HepG2 (cell line): ENCODE data around the gene ZNF367. TPM values are rescaled to one million over a fixed set of nuclear protein-coding genes. Genes with fewer than 3 reads are reported as not detected.

ENCODE experiments used
- ATAC-seq: fragments of 200-7000 bp; cut with Tn5 transposase; 3 replicates; pipeline ENCODE4 v1.9.1; 2020; ENCODE audit warnings: mild to moderate bottlenecking, moderate library complexity
- BruUV-seq: library from RNA; stranded (reverse); fragments of 400-500 nt; replicated peaks from 2 replicates; lab custom pipeline; 2021; lab: Mats Ljungman, UMichigan
- CTCF ChIA-PET: fragments of 300-600 bp; formaldehyde crosslinking; extraction: SDS; loops from one replicate; lab custom pipeline; 2021; ENCODE audit warnings: low total read pairs, inconsistent platforms, low intra/inter-chr PET ratio; lab: Yijun Ruan, JAX
- POLR2A ChIA-PET: fragments of 350-600 bp; sonication (Branson Sonifier 250); formaldehyde crosslinking; loops from one replicate; lab custom pipeline; 2020; ENCODE audit warnings: antibody characterized with exemption, inconsistent platforms; lab: Yijun Ruan, JAX
- DNase-seq: peaks from one replicate; pipeline ENCODE4 v3.0.0-alpha.2; 2015; ENCODE audit warnings: low spot score
- FAIRE-seq: peaks from 3 replicates; lab custom pipeline; 2011; peaks lifted over from hg19 to GRCh38; lab: Jason Lieb, UNC
- H2AFZ ChIP-seq: one replicate; pipeline ENCODE4 v1.6.1; 2011; ENCODE audit warnings: low read length, inconsistent platforms
- H3K27ac ChIP-seq: fragments of 300-600 bp; 3 replicates; pipeline ENCODE4 v1.8.0; 2011; ENCODE audit warnings: mixed run types, mild to moderate bottlenecking, mixed read lengths, low read length, inconsistent platforms; ENCODE audit not compliant: insufficient read depth; ENCODE audit errors: extremely low read length
- H3K27me3 ChIP-seq, 2 experiments: fragments of 200-600 bp in 1 of 2; 2 replicates in 1 of 2; 3 replicates in 1 of 2; pipeline versions ENCODE4 v1.6.0 to v1.8.0; 2011; ENCODE audit warnings: low read length in 2 of 2, mild to moderate bottlenecking in 2 of 2, moderate library complexity in 2 of 2, inconsistent platforms in 1 of 2; ENCODE audit not compliant: insufficient read depth in 2 of 2, control insufficient read depth in 1 of 2
- H3K36me3 ChIP-seq, 2 experiments: fragments of 200-600 bp in 1 of 2; replicated peaks in 1 of 2; 2 replicates in 1 of 2; 3 replicates in 1 of 2; pipeline versions ENCODE4 v1.5.1 to v1.8.0; 2011; ENCODE audit warnings: low read length in 2 of 2, inconsistent platforms in 1 of 2; ENCODE audit not compliant: insufficient read depth in 2 of 2, control insufficient read depth in 1 of 2
- H3K4me1 ChIP-seq: 2 replicates; pipeline ENCODE4 v1.5.1; 2012; ENCODE audit warnings: low read length, inconsistent platforms; ENCODE audit not compliant: insufficient read depth
- H3K4me2 ChIP-seq: 2 replicates; pipeline ENCODE4 v1.6.0; 2011; ENCODE audit warnings: low read depth, low read length, inconsistent platforms
- H3K4me3 ChIP-seq, 3 experiments: fragments of 200-600 bp in 1 of 3; sonication (generic), shearing (Covaris generic) in 1 of 3; replicated peaks in 1 of 3; 2 replicates each; pipeline ENCODE4 v1.5.1; 2011 to 2016; ENCODE audit warnings: low read length in 3 of 3, inconsistent platforms in 2 of 3, low read depth in 2 of 3, mild to moderate bottlenecking in 2 of 3, control low read depth in 1 of 3, mixed read lengths in 1 of 3; ENCODE audit not compliant: insufficient read depth in 1 of 3
- H3K79me2 ChIP-seq: one replicate; pipeline ENCODE4 v1.6.1; 2011; ENCODE audit warnings: low read length, inconsistent platforms; ENCODE audit not compliant: insufficient read depth
- H3K9ac ChIP-seq: 2 replicates; pipeline ENCODE4 v1.6.0; 2011; ENCODE audit warnings: mild to moderate bottlenecking, low read depth, low read length, inconsistent platforms; ENCODE audit not compliant: insufficient read depth
- H3K9me3 ChIP-seq: 2 replicates; pipeline ENCODE4 v1.5.1; 2012; ENCODE audit warnings: mild to moderate bottlenecking, low read length
- H4K20me1 ChIP-seq: 2 replicates; pipeline ENCODE4 v1.6.0; 2011; ENCODE audit warnings: inconsistent platforms, mild to moderate bottlenecking, low read length, moderate library complexity; ENCODE audit not compliant: insufficient read depth
- HDAC2 ChIP-seq: sonication (generic); formaldehyde crosslinking; IDR thresholded peaks from 2 replicates; pipeline ENCODE4 v1.4.0; 2020; ENCODE audit warnings: missing genetic modification reagents
- HNF1B ChIP-seq: sonication (generic); formaldehyde crosslinking; IDR thresholded peaks from 2 replicates; pipeline ENCODE4 v1.5.1; 2020; ENCODE audit warnings: mild to moderate bottlenecking, moderate library complexity, missing genetic modification reagents
- MAFF ChIP-seq: IDR thresholded peaks from 2 replicates; pipeline ENCODE4 v1.6.1; 2011; ENCODE audit warnings: low read depth, low read length, improper control_type of control experiment
- MAFK ChIP-seq, 2 experiments: IDR thresholded peaks in 1 of 2; conservative IDR thresholded peaks in 1 of 2; 2 replicates each; pipeline ENCODE4 v1.6.1; 2011; ENCODE audit warnings: improper control_type of control experiment in 2 of 2, low read length in 2 of 2
- MAZ ChIP-seq, 2 experiments: sonication (generic) in 1 of 2; formaldehyde crosslinking in 1 of 2; IDR thresholded peaks; 2 replicates each; pipeline versions ENCODE4 v1.5.0 to v1.6.1; 2012 to 2020; ENCODE audit warnings: low read depth in 2 of 2, mild to moderate bottlenecking in 2 of 2, borderline replicate concordance in 1 of 2, improper control_type of control experiment in 1 of 2, low read length in 1 of 2, missing genetic modification reagents in 1 of 2, moderate library complexity in 1 of 2
- ZNF547 ChIP-seq: sonication (generic); formaldehyde crosslinking; IDR thresholded peaks from 2 replicates; pipeline ENCODE4 v1.5.1; 2020; ENCODE audit warnings: mild to moderate bottlenecking, missing genetic modification reagents
- WGBS: methylation state at CpG from one replicate; pipeline ENCODE4 v1.1.6; 2017; ENCODE audit warnings: low lambda C conversion rate; 5-methylcytosine and 5-hydroxymethylcytosine counted together
- in situ Hi-C: cut with HindIII; loops from 2 replicates; pipeline ENCODE4 v1.10.0; 2017; ENCODE audit warnings: low pct_unique_long_range_greater_than_20kb; ENCODE audit not compliant: extremely low pct_ligation_motif_present
- intact Hi-C: fragments of 100-400 bp; cut with micrococcal nuclease; formaldehyde crosslinking; loops from one replicate; pipeline ENCODE4 v1.10.0; 2022; ENCODE audit not compliant: unreplicated experiment
- polyA plus RNA-seq, 8 experiments: library from polyadenylated mRNA; depleted of rRNA in 3 of 8; stranded (reverse) in 7 of 8; unstranded in 1 of 8; fragments of >200 nt; fragmentation: Illumina TruSeq in 4 of 8; extraction: Trizol in 4 of 8; gene quantifications; 2 replicates each; pipeline versions ENCODE4 v1.2.1 to v1.2.3, GENCODE V29; 2011 to 2016; ENCODE audit warnings: low read depth in 4 of 8, missing spikeins in 1 of 8, mixed read lengths in 1 of 8; ENCODE audit not compliant: insufficient read depth in 1 of 8
- total RNA-seq, 5 experiments: library from RNA; depleted of rRNA; stranded (reverse); fragments of >200 nt; fragmentation: Illumina TruSeq; extraction: Trizol; gene quantifications; 2 replicates each; pipeline ENCODE4 v1.2.3, GENCODE V29; 2016; ENCODE audit warnings: low read depth in 1 of 5
- TF ChIP-seq, protein P1 (sequence below): sonication (generic); formaldehyde crosslinking; IDR thresholded peaks from 2 replicates; pipeline ENCODE4 v1.5.0; 2020; ENCODE audit warnings: mild to moderate bottlenecking, missing genetic modification reagents

ZNF367 gene
- total and polyA plus RNA-seq, 2 of the 13 experiments (the other 11 are each of a cell fraction or from before 2014, with no cell fraction given), result 2.9 to 7.7 TPM

- TF ChIP-seq HNF1B (CRISPR knock-in tag), result peak; percentile 48; the same call in 1 of the 2 replicates
- TF ChIP-seq MAZ (IDR thresholded peaks at IDR 0.05; ENCODE audit: borderline replicate concordance, low read depth, low read length), result no peak
- no peak for TF ChIP-seq MAZ (CRISPR knock-in tag; IDR thresholded peaks at IDR 0.05; ENCODE audit: low read depth)
- TF ChIP-seq, protein P1, sequence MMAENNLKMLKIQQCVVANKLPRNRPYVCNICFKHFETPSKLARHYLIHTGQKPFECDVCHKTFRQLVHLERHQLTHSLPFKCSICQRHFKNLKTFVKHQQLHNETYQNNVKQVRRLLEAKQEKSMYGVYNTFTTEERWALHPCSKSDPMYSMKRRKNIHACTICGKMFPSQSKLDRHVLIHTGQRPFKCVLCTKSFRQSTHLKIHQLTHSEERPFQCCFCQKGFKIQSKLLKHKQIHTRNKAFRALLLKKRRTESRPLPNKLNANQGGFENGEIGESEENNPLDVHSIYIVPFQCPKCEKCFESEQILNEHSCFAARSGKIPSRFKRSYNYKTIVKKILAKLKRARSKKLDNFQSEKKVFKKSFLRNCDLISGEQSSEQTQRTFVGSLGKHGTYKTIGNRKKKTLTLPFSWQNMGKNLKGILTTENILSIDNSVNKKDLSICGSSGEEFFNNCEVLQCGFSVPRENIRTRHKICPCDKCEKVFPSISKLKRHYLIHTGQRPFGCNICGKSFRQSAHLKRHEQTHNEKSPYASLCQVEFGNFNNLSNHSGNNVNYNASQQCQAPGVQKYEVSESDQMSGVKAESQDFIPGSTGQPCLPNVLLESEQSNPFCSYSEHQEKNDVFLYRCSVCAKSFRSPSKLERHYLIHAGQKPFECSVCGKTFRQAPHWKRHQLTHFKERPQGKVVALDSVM (CRISPR knock-in tag), result peak; percentile 7; the same call in 1 of the 2 replicates
- no peak for TF ChIP-seq ZNF547 (CRISPR knock-in tag)
- peak; percentile 25 to 27; a peak in 2 of 4 replicates for TF ChIP-seq MAFK (conservative IDR thresholded peaks at IDR 0.05 in 1 of 2, IDR thresholded peaks at IDR 0.05 in 1 of 2; ENCODE audit: low read length in 2 of 2)
- 0 out of 2 replicates have a peak, but pooled peaks have one; percentile 8 for TF ChIP-seq HDAC2 (CRISPR knock-in tag)
- peak; percentile 34; the same call in 1 of the 2 replicates for TF ChIP-seq MAFF
- peak; percentile 67; the same call in 2 of the 3 replicates for ATAC-seq
- Histone ChIP-seq H4K20me1 (no peaks in the 10 kb centered on the region), H3K36me3 (peaks cover 2 to 21% of the 10 kb centered on the region in 2 experiments; a peak in 3 of 5 replicates), H3K4me2 (peak overlapping the region; percentile 5; the same call in 1 of the 2 replicates), H2AFZ (no peak overlapping the region), H3K4me1 (peaks cover 24% of the 10 kb centered on the region), H3K79me2 (peaks cover 60% of the 10 kb centered on the region), H3K27me3 (no peaks in the 10 kb centered on the region; a peak in 1 of 5 replicates), H3K9me3 (peaks cover 8% of the 10 kb centered on the region), H3K27ac (peak overlapping the region; percentile 69), H3K9ac (no peak overlapping the region), H3K4me3 (no peak overlapping the region)
- DNase-seq, result no peak
- intact Hi-C loops (no loop called here), in situ Hi-C loops (no loop called here)
- ChIA-PET CTCF (no interaction called here), POLR2A (interaction anchor here (1.5 to 1.6 kb wide), 4 partner anchors 8 to 17 kb away, joined by 4 to 10 read pairs (median 5); no protein-coding TSS in a partner anchor)
- 84% methylated on average over 3 of the region's 3 CpGs for WGBS
- BruUV-seq, result no TSS peak
- FAIRE-seq, result no peak
Observed at GRCh38 chr9:96398582-96399324, 19.4 kb downstream of the ZNF367 start.
